ENCODE results near the gene PKD2L1. TPM values are rescaled to one million over a fixed set of nuclear protein-coding genes. Genes with fewer than 3 reads are reported as not detected.
"Not testable (repeated sequence)": the region's sequence is repeated elsewhere in the genome, so short reads cannot be mapped to it uniquely, and the experiment has no call there.

Gene PKD2L1
- polyA plus RNA-seq, 1 donor: 0.48 TPM

DNA sequence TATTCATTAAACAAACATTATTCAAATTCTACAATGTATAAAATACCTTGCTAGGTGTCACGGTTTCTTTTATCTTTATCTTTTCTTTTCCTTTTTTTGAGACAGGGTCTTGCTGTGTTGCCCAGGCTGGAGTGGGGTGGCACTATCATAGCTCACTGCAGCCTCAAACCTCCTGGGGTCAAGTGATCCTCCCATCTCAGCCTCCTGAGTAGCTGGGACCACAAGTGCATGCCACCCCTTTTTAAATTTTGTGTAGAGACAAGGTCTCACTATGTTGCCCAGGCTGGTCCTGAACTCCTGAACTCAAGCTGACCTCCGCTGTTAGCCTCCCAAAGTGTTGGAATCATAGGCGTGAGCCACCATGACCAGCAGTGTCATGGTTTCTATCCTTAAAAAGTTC, 25.6 kb downstream of the PKD2L1 start:
- no peaks in the 10 kb centered on the region for H3K9me3 ChIP-seq (ENCODE audit: control insufficient read depth, low read depth, low read length)
- peaks cover 16% of the 10 kb centered on the region for H3K27me3 ChIP-seq (ENCODE audit: control insufficient read depth, insufficient read depth, low read length)
- no peaks in the 10 kb centered on the region for H3K36me3 ChIP-seq (ENCODE audit: control insufficient read depth, insufficient read depth, low read length)
- no peak overlapping the region for H3K4me3 ChIP-seq (ENCODE audit: low read length)
- H3K27ac ChIP-seq (ENCODE audit: low read length): no peak overlapping the region
- no peak for DNase-seq
- WGBS (ENCODE audit: insufficient coverage, low lambda C conversion rate): 100% methylated on average over 1 of the region's 3 CpGs
- H3K4me1 ChIP-seq (ENCODE audit: control insufficient read depth, insufficient read depth, low read length): no peaks in the 10 kb centered on the region

DNA sequence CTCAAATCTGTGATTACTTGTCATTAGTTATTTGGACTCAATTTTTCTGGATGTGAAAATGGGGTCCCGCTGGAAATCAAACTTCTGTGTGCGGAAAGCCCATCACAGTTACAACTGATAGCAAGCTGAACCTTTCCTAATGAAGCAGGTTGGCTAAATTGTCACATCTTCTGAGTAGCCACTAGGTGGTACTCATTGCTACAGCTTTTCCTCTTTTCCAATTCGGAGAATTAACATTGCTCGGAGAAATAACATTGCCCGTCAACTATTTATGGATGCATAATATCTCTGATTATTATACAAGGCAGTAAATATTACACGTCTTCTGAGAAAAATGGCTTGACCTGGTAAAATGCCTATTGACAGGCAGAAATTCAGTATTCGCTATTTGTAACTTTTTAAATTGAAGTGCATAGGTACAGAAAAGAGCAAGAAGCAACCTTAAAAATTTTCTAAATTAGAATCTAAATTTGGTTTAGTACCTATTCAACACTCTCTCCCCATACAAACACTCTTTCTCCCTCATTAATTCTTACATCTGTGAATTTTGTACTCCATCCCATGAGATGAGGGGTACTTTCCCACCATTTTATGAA, 26.2 kb downstream of the PKD2L1 start:
- no peak for DNase-seq
- 33% methylated on average over 3 of the region's 7 CpGs for WGBS (ENCODE audit: insufficient coverage, low lambda C conversion rate)
- no peak overlapping the region for H3K4me3 ChIP-seq (ENCODE audit: low read length)

GRCh38 chr10:100301123-100301522, 28.9 kb downstream of the PKD2L1 start:
- not testable (repeated sequence) for DNase-seq; H3K27ac ChIP-seq (ENCODE audit: low read length); H3K4me3 ChIP-seq (ENCODE audit: low read length); H3K36me3 ChIP-seq (ENCODE audit: control insufficient read depth, insufficient read depth, low read length); H3K4me1 ChIP-seq (ENCODE audit: control insufficient read depth, insufficient read depth, low read length); H3K9me3 ChIP-seq (ENCODE audit: control insufficient read depth, low read depth, low read length)
- H3K27me3 ChIP-seq (ENCODE audit: control insufficient read depth, insufficient read depth, low read length): peaks cover 29% of the 10 kb centered on the region
- no CpG with 5 or more reads among the region's 5 CpGs for WGBS (ENCODE audit: insufficient coverage, low lambda C conversion rate)

More for the DNA sequence above, 26.2 kb downstream of the PKD2L1 start:
- no peaks in the 10 kb centered on the region for H3K9me3 ChIP-seq (ENCODE audit: control insufficient read depth, low read depth, low read length)
- peaks cover 16% of the 10 kb centered on the region for H3K27me3 ChIP-seq (ENCODE audit: control insufficient read depth, insufficient read depth, low read length)
- no peaks in the 10 kb centered on the region for H3K4me1 ChIP-seq (ENCODE audit: control insufficient read depth, insufficient read depth, low read length)
- H3K36me3 ChIP-seq (ENCODE audit: control insufficient read depth, insufficient read depth, low read length): no peaks in the 10 kb centered on the region
- H3K27ac ChIP-seq (ENCODE audit: low read length): no peak overlapping the region

GRCh38 chr10:100297242-100297641, 32.8 kb downstream of the PKD2L1 start:
- Histone ChIP-seq H3K36me3 (ENCODE audit: control insufficient read depth, insufficient read depth, low read length) (no peaks in the 10 kb centered on the region), H3K27ac (ENCODE audit: low read length) (no peak overlapping the region), H3K4me1 (ENCODE audit: control insufficient read depth, insufficient read depth, low read length) (peaks cover 9% of the 10 kb centered on the region), H3K27me3 (ENCODE audit: control insufficient read depth, insufficient read depth, low read length) (peaks cover 17% of the 10 kb centered on the region), H3K4me3 (ENCODE audit: low read length) (no peak overlapping the region), H3K9me3 (ENCODE audit: control insufficient read depth, low read depth, low read length) (no peaks in the 10 kb centered on the region)
- WGBS (ENCODE audit: insufficient coverage, low lambda C conversion rate): no CpG with 5 or more reads among the region's 9 CpGs
- DNase-seq: no peak

DNA sequence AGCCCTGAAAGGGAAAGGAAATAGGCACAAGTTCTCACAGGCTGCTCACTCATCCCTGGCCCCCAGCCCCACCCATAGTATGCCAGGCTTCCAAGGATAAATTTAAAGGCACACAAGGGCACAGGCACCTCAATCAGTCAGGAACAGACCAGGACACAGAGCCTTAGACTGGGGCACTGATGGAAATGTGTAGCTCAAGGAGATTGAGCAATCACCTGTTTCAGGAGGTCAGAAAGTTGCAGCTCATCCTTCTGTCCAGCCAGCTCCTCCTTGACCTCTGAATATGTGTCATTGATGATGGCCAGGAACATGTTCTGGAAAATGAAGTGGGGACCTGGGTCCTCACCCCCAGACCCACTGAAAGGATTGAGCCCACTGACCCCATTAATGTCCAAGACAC, 37.0 kb downstream of the PKD2L1 start:
- Histone ChIP-seq H3K36me3 (ENCODE audit: control insufficient read depth, insufficient read depth, low read length) (no peaks in the 10 kb centered on the region), H3K4me3 (ENCODE audit: low read length) (no peak overlapping the region), H3K4me1 (ENCODE audit: control insufficient read depth, insufficient read depth, low read length) (peaks cover 22% of the 10 kb centered on the region), H3K27ac (ENCODE audit: low read length) (peak overlapping the region; percentile 58), H3K27me3 (ENCODE audit: control insufficient read depth, insufficient read depth, low read length) (peaks cover 15% of the 10 kb centered on the region), H3K9me3 (ENCODE audit: control insufficient read depth, low read depth, low read length) (no peaks in the 10 kb centered on the region)
- no peak for DNase-seq

GRCh38 chr10:100292300-100292699, 37.7 kb downstream of the PKD2L1 start:
- peaks cover 30% of the 10 kb centered on the region for H3K4me1 ChIP-seq (ENCODE audit: control insufficient read depth, insufficient read depth, low read length)
- no CpG with 5 or more reads among the region's 4 CpGs for WGBS (ENCODE audit: insufficient coverage, low lambda C conversion rate)
- not testable (repeated sequence) for H3K4me3 ChIP-seq (ENCODE audit: low read length); H3K36me3 ChIP-seq (ENCODE audit: control insufficient read depth, insufficient read depth, low read length); H3K9me3 ChIP-seq (ENCODE audit: control insufficient read depth, low read depth, low read length)
- DNase-seq: peak in 1 of 2 donors; percentile 70
- peaks cover 10% of the 10 kb centered on the region for H3K27me3 ChIP-seq (ENCODE audit: control insufficient read depth, insufficient read depth, low read length)
- peak overlapping the region; percentile 58 for H3K27ac ChIP-seq (ENCODE audit: low read length)

GRCh38 chr10:100291356-100291755, 38.7 kb downstream of the PKD2L1 start:
- DNase-seq: no peak
- peaks cover 2% of the 10 kb centered on the region for H3K27me3 ChIP-seq (ENCODE audit: control insufficient read depth, insufficient read depth, low read length)
- no CpG with 5 or more reads among the region's 3 CpGs for WGBS (ENCODE audit: insufficient coverage, low lambda C conversion rate)
- peak overlapping the region; percentile 58 for H3K27ac ChIP-seq (ENCODE audit: low read length)
- no peaks in the 10 kb centered on the region for H3K36me3 ChIP-seq (ENCODE audit: control insufficient read depth, insufficient read depth, low read length)
- no peaks in the 10 kb centered on the region for H3K9me3 ChIP-seq (ENCODE audit: control insufficient read depth, low read depth, low read length)
- no peak overlapping the region for H3K4me3 ChIP-seq (ENCODE audit: low read length)
- peaks cover 37% of the 10 kb centered on the region for H3K4me1 ChIP-seq (ENCODE audit: control insufficient read depth, insufficient read depth, low read length)

GRCh38 chr10:100289641-100290040, 40.4 kb downstream of the PKD2L1 start:
- no CpG with 5 or more reads among the region's 2 CpGs for WGBS (ENCODE audit: insufficient coverage, low lambda C conversion rate)
- Histone ChIP-seq H3K27ac (ENCODE audit: low read length) (no peak overlapping the region), H3K36me3 (ENCODE audit: control insufficient read depth, insufficient read depth, low read length) (no peaks in the 10 kb centered on the region)

DNA sequence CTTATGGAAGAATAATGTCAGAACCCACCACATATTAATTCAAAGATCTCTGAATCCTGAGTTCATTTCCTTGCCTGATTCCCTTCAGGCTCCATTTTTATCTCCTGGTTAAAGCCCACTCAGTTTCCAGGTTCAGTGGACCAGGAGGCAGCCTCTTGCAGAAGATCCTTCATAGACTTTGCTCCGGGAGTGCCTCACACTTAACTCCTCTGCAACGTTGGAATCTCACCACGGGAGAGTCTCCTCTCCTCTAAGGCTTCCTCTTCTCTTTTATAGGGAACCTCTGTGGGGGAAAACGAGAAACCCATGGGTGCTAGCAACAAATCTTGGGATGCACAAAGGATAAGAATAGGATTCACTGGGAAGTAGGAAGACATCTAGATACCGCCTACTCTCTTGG, 41.8 kb downstream of the PKD2L1 start:
- H3K4me1 ChIP-seq (ENCODE audit: control insufficient read depth, insufficient read depth, low read length): peaks cover 41% of the 10 kb centered on the region
- H3K27me3 ChIP-seq (ENCODE audit: control insufficient read depth, insufficient read depth, low read length): no peaks in the 10 kb centered on the region
- H3K9me3 ChIP-seq (ENCODE audit: control insufficient read depth, low read depth, low read length): no peaks in the 10 kb centered on the region
- peak overlapping the region; percentile 79 for H3K27ac ChIP-seq (ENCODE audit: low read length)
- no CpG with 5 or more reads among the region's 5 CpGs for WGBS (ENCODE audit: insufficient coverage, low lambda C conversion rate)
- DNase-seq: peak; percentile 76 to 82
- peaks cover under 1% of the 10 kb centered on the region for H3K36me3 ChIP-seq (ENCODE audit: control insufficient read depth, insufficient read depth, low read length)
- no peak overlapping the region for H3K4me3 ChIP-seq (ENCODE audit: low read length)

More at GRCh38 chr10:100289641-100290040, 40.4 kb downstream of the PKD2L1 start:
- Histone ChIP-seq H3K4me3 (ENCODE audit: low read length) (no peak overlapping the region), H3K27me3 (ENCODE audit: control insufficient read depth, insufficient read depth, low read length) (peaks cover under 1% of the 10 kb centered on the region), H3K4me1 (ENCODE audit: control insufficient read depth, insufficient read depth, low read length) (peaks cover 43% of the 10 kb centered on the region), H3K9me3 (ENCODE audit: control insufficient read depth, low read depth, low read length) (no peaks in the 10 kb centered on the region)
- DNase-seq: no peak

- WGBS (ENCODE audit: insufficient coverage, low lambda C conversion rate): no CpG with 5 or more reads among the region's 6 CpGs
- Histone ChIP-seq H3K36me3 (ENCODE audit: control insufficient read depth, insufficient read depth, low read length) (peaks cover 5% of the 10 kb centered on the region), H3K9me3 (ENCODE audit: control insufficient read depth, low read depth, low read length) (no peaks in the 10 kb centered on the region), H3K4me1 (ENCODE audit: control insufficient read depth, insufficient read depth, low read length) (peaks cover 37% of the 10 kb centered on the region), H3K27me3 (ENCODE audit: control insufficient read depth, insufficient read depth, low read length) (no peaks in the 10 kb centered on the region), H3K4me3 (ENCODE audit: low read length) (no peak overlapping the region), H3K27ac (ENCODE audit: low read length) (peak overlapping the region; percentile 79)
- no peak for DNase-seq
Measured at GRCh38 chr10:100287756-100288155, 42.3 kb downstream of the PKD2L1 start.

All from large intestine (tissue), 3 donors.